ENCODE measurements around the gene SH3BP2.

DNA sequence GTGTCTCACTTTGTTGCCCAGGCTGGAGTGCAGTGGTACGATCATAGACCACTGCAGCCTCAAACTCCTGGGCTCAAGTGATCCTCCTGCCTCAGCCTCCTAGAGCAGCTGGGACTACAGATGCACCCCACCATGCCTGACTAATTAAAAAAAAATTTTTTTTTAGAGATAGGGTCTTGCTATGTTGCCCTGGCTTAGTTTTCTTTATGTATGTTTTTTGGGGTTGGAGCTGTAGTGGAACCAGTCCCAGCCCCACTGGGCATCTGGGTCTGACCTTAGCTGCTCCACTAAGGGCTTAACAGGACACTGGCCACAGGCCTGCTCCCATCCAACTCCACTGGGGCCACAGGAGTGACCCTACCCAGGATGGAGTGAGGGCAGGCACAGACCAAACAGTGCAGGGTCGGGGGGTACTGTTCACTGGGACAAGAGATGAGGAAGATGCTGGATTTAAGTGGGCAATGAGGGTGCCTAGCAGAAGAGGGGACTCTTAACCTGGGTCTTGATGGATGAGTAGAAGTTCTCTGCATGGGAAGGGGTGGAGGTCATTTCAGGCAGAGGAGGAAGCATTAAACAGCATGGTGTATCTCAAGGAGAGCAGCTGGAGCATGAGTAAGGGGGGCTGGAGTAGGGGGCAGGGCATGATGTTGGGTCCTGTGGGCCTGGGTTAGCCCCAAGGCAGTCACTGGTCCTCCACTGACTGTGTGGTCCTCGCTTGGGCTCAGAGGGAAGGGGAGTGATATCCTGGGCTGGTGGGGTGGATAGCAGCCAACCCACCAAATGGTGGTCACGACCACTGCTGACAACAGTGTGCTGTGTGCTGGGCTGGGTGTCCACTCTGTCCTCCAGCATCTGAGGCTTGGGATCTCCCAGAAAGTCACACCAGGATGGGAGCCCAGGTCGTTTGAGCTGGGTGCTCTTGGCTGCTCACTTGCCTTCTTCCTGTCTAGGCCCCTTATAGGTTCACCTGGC, 26.6 kb downstream of the SH3BP2 start:
- TF ChIP-seq, protein P1, sequence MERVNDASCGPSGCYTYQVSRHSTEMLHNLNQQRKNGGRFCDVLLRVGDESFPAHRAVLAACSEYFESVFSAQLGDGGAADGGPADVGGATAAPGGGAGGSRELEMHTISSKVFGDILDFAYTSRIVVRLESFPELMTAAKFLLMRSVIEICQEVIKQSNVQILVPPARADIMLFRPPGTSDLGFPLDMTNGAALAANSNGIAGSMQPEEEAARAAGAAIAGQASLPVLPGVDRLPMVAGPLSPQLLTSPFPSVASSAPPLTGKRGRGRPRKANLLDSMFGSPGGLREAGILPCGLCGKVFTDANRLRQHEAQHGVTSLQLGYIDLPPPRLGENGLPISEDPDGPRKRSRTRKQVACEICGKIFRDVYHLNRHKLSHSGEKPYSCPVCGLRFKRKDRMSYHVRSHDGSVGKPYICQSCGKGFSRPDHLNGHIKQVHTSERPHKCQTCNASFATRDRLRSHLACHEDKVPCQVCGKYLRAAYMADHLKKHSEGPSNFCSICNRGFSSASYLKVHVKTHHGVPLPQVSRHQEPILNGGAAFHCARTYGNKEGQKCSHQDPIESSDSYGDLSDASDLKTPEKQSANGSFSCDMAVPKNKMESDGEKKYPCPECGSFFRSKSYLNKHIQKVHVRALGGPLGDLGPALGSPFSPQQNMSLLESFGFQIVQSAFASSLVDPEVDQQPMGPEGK (CRISPR knock-in tag; IDR thresholded peaks at IDR 0.05; ENCODE audit: borderline replicate concordance): no peak
- TF ChIP-seq GLIS3 (CRISPR knock-in tag; IDR thresholded peaks at IDR 0.05): no peak
- TF ChIP-seq SNAI2 (CRISPR knock-in tag; IDR thresholded peaks at IDR 0.05): no peak
- TF ChIP-seq, protein P2, sequence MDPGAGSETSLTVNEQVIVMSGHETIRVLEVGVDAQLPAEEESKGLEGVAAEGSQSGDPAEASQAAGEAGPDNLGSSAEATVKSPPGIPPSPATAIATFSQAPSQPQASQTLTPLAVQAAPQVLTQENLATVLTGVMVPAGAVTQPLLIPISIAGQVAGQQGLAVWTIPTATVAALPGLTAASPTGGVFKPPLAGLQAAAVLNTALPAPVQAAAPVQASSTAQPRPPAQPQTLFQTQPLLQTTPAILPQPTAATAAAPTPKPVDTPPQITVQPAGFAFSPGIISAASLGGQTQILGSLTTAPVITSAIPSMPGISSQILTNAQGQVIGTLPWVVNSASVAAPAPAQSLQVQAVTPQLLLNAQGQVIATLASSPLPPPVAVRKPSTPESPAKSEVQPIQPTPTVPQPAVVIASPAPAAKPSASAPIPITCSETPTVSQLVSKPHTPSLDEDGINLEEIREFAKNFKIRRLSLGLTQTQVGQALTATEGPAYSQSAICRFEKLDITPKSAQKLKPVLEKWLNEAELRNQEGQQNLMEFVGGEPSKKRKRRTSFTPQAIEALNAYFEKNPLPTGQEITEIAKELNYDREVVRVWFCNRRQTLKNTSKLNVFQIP (CRISPR knock-in tag; IDR thresholded peaks at IDR 0.05; ENCODE audit: borderline replicate concordance, low read depth): no peak
- TF ChIP-seq ARNTL (CRISPR knock-in tag; IDR thresholded peaks at IDR 0.05; ENCODE audit: borderline replicate concordance, low read depth): no peak

All from SK-N-SH treated with all-trans-retinoic acid at 6 μM for 48 hours (cell line).